Choroid plexus epithelial cell (primary cell): ENCODE results near the gene ANXA11.

Source experiments
- DNase-seq: peaks from one replicate; pipeline ENCODE4 v3.0.0-alpha.2; 2010; ENCODE audit warnings: low read depth
- H3K4me3 ChIP-seq: 2 replicates; pipeline ENCODE4 v1.5.1; 2011; ENCODE audit warnings: low read depth, mild to moderate bottlenecking, control low read depth, low read length, moderate library complexity
- CTCF ChIP-seq: conservative IDR thresholded peaks from 2 replicates; pipeline ENCODE4 v1.5.1; 2011; ENCODE audit warnings: low read depth, mild to moderate bottlenecking, control low read depth, inconsistent platforms, low read length, moderate library complexity

Gene ANXA11

DNA sequence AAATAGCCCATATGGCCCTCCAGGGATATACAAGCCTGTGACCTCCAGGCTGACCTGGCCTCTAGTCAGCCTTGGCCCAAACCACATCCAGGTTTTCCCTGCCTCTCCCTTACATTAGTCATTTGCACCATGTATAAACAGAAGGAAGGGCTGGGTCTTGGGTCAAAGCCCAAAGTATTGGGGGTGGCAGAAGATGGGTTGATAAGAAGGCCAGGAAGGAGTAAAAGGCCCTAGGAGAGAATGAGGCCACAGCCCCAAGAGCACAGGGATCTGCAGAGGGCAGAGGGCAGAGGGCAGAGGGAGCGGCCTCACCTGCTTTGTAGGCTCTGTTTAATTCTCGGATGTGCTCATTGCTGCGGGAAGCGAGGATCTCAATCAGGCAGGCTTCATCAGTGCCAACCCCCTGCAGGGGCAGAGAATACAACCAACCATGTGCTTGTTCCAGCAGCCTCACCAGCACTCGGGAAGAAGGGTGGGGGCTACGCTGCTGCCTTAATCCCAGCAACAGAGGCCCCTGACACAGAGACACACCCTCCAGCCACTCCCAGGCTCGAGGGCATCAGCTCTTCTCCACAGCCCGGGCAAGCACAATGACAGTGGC, 41.5 kb downstream of the ANXA11 start:
- TF ChIP-seq CTCF: no peak
- H3K4me3 ChIP-seq: no peak overlapping the region
- DNase-seq: peak; percentile 41

- peak; percentile 49 for DNase-seq
- H3K4me3 ChIP-seq: no peak overlapping the region
- peak; percentile 50 for TF ChIP-seq CTCF
These were observed 43.8 kb downstream of the ANXA11 start for GRCh38 chr10:80161321-80162083.

DNA sequence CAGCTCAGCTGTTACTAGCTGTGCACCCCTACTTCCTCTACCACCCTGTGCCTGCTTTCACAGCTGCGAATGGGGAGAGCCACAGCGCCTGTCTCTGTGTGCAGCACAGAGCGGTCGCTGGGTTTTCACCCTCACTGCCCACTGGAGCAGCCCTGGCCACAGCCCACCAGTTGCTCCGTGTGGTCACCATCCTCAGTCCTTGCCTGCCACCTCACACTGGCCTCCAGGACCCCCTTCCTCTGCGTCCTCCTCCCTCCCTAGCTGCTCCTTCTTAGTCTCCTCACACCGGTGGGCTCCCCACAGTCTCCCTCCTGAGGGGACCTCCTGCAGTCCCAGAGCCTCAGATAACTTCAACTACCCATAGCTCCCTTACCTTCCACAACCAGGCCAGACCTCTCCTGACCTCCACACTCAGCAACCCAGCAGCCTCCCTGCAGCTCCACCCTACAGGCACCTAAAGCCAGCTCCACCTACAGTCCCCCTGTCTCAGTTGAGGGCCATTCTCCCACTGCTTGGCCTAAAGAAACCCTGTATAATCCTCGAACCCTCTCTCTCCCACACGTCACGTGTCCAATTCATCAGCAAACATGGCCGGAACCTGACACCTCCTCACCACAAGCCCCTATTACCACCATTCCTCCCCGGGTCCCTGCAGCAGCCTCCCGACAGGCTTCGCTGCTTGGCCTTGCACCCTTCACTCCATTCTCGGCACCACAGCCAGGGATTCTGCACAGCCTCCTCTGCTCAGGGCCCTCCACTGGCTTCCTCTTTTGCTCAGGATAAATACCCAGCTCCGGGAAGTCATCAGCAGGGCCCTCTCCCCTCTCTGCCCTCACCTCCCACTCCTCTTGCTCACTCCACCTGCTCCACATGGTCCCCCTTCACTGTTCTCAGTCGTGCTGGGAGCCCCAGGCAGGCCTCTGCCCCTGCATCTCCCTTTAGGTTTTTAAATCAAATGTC, 44.7 kb downstream of the ANXA11 start:
- no peak for DNase-seq
- TF ChIP-seq CTCF: no peak
- no peak overlapping the region for H3K4me3 ChIP-seq

DNA sequence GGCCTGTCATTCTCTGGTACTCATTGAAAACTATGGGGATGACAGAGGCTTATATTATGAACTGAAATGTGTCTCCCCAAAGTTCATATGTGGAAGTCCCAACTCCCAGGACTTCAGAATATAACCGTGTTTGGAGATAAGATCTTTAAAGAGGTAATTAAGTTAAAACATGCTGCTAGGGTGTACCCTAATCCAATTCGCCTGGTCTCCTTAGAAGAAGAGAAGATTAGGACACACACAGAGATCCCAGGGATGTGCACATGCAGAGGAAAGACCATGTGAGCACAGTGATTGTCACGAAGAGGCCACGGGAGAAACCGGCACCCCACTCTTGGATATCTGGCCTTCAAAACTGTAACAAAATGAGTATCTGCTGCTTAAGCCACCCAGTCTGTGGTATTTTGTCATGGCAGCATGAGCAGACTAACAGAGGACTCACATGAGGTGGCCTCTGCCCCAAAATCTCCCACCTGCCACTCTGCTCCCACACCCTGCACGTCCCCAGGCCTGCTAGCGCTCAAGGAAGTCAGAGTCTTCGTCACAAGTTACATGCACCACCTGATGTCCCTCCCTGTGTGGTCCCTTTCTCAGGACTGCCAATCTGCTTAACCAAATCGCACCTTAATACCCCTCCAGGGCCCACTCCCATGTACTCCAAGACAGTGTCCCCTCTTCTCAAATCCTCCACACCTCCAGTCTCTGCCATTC, 46.0 kb downstream of the ANXA11 start:
- no peak for DNase-seq
- TF ChIP-seq CTCF: no peak
- H3K4me3 ChIP-seq: no peak overlapping the region

DNA sequence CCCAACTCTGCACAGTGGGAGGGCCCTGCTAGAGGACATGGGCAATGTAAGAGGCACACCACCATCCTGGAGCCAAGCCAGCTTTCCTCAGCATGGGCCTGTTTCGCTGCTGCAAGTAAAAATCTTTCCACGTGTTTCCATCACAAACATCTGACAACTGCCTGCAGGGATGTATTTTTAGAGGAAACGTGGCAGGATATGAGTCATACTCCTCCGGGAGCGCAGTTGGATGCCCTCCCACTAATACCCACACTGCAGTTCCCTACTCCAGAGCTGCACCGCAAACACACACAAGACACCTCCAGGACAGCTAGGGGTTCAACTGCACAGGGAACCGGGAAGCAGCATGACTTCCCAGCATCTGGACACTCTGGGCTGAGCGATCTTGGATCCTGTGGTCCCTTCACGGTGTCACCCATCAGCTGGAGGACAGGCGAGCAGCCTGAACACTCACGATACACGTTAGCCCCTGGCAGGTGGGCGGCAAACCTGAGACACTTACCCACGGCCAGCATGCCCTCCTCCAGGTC, 46.7 kb downstream of the ANXA11 start:
- TF ChIP-seq CTCF: peak; percentile 8
- DNase-seq: peak; percentile 98
- H3K4me3 ChIP-seq: no peak overlapping the region

DNA sequence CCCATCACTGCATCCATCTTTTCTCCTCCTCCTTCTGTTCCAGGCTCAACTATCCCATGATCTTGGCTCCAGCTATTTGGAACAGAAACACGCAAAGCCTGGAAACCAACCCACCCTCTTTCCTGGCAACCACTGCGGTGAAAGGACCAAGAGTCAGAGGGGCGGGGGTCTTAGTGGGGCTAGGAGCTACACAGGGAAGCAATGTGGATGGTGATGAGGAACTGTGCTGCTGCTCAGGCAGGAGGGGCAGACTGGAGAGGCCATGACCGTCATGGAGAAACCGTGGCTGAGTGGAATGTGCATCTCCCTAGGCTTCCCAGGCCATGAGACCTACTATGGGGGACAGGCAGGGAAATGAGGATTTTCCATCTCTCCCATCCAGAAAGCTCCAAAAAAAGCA, 47.2 kb downstream of the ANXA11 start:
- no peak for DNase-seq
- no peak for TF ChIP-seq CTCF
- H3K4me3 ChIP-seq: no peak overlapping the region
